ENCODE results near the gene MPRIP.

DNA sequence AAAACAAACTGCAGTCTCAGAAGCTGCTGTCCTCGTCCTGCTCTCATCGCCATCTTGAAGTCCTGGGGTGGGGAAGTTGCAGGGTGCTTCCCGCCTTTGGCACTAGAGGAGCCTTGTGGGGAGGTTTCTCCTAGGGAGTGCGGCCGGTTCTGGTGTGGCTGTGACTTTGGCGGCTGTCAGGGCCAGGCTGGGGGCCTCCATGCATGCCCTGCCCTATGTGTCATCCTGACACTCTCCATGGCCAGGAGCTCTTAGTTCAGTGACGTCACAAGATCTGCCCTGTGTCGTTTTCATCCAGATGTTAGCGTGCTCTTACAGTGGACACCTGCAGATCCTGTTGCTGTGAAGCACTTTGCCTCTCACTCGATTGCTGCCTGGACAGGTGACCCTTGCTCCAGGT is 114.3 kb downstream of the MPRIP start:
- TF ChIP-seq, protein P1, sequence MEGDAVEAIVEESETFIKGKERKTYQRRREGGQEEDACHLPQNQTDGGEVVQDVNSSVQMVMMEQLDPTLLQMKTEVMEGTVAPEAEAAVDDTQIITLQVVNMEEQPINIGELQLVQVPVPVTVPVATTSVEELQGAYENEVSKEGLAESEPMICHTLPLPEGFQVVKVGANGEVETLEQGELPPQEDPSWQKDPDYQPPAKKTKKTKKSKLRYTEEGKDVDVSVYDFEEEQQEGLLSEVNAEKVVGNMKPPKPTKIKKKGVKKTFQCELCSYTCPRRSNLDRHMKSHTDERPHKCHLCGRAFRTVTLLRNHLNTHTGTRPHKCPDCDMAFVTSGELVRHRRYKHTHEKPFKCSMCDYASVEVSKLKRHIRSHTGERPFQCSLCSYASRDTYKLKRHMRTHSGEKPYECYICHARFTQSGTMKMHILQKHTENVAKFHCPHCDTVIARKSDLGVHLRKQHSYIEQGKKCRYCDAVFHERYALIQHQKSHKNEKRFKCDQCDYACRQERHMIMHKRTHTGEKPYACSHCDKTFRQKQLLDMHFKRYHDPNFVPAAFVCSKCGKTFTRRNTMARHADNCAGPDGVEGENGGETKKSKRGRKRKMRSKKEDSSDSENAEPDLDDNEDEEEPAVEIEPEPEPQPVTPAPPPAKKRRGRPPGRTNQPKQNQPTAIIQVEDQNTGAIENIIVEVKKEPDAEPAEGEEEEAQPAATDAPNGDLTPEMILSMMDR (IDR thresholded peaks at IDR 0.05): no peak
- no peak for TF ChIP-seq POLR2A (IDR thresholded peaks at IDR 0.05)
